A549 (cell line): ENCODE data around the gene BGN.

ENCODE experiments used
- CBX8 ChIP-seq: fragments of 200-600 bp; sonication (generic); IDR thresholded peaks from 2 replicates; pipeline ENCODE4 v1.6.1; 2016
- CEBPB ChIP-seq, 2 experiments: fragments of >200 bp in 1 of 2; sonication (Bioruptor Twin) in 1 of 2; formaldehyde crosslinking in 1 of 2; IDR thresholded peaks; 2 replicates each; pipeline ENCODE4 v1.6.1; 2012 to 2016
- CTCF ChIP-seq: fragments of >200 bp; sonication (Bioruptor Twin); formaldehyde crosslinking; IDR thresholded peaks from 3 replicates; pipeline ENCODE4 v1.5.1; 2016
- E2F6 ChIP-seq: IDR thresholded peaks from 2 replicates; pipeline ENCODE4 v1.6.1; 2012; ENCODE audit warnings: low read depth, borderline replicate concordance
- ELK1 ChIP-seq: fragments of 150-350 bp; IDR thresholded peaks from 2 replicates; pipeline ENCODE4 v1.6.1; 2014; ENCODE audit warnings: low read depth, mild to moderate bottlenecking, low read length
- FOSB ChIP-seq: fragments of 250-450 bp; sonication (Bioruptor Pico); IDR thresholded peaks from 2 replicates; pipeline ENCODE4 v1.5.0; 2020; ENCODE audit warnings: mild to moderate bottlenecking, moderate library complexity
- JUNB ChIP-seq: fragments of >200 bp; sonication (Bioruptor Twin); formaldehyde crosslinking; IDR thresholded peaks from 2 replicates; pipeline ENCODE4 v1.6.1; 2016
- POLR2A ChIP-seq: IDR thresholded peaks from 2 replicates; pipeline ENCODE4 v1.6.1; 2012; ENCODE audit warnings: mild to moderate bottlenecking, low read length
- RCOR1 ChIP-seq: fragments of 150-350 bp; IDR thresholded peaks from 2 replicates; pipeline ENCODE4 v1.6.1; 2014; ENCODE audit warnings: antibody characterized with exemption, low read length, low read depth
- REST ChIP-seq: fragments of 200-600 bp; sonication (generic); IDR thresholded peaks from 2 replicates; pipeline ENCODE4 v1.6.1; 2016; ENCODE audit warnings: antibody characterized with exemption, mild to moderate bottlenecking, moderate library complexity
- RFX5 ChIP-seq: fragments of 450-650 bp; IDR thresholded peaks from 2 replicates; pipeline ENCODE4 v1.7.1; 2014; ENCODE audit warnings: antibody characterized with exemption, mild to moderate bottlenecking, moderate library complexity

GRCh38 chrX:153493085-153493484 lies 1.7 kb upstream of the BGN start:
- TF ChIP-seq FOSB = no peak
- no peak for TF ChIP-seq CTCF
- no peak for TF ChIP-seq ELK1
- no peak for TF ChIP-seq RCOR1
- no peak for TF ChIP-seq RFX5
- no peak for TF ChIP-seq POLR2A
- no peak for TF ChIP-seq CBX8
- no peak for TF ChIP-seq REST
- no peak for TF ChIP-seq CEBPB (IDR thresholded peaks at IDR 0.05)
- no peak for TF ChIP-seq E2F6
- no peak for TF ChIP-seq JUNB
